OCI-LY7 (cell line): ENCODE results near the gene ARHGEF17. TPM values are rescaled to one million over a fixed set of nuclear protein-coding genes. Genes with fewer than 3 reads are reported as not detected.

Experiments used
- BruUV-seq: library from RNA; stranded (reverse); fragments of 400-500 nt; replicated peaks from 2 replicates; lab custom pipeline; 2021; lab: Mats Ljungman, UMichigan
- CTCF ChIA-PET: fragments of 300-600 bp; sonication (Branson Sonifier 250); formaldehyde crosslinking; loops from one replicate; lab custom pipeline; 2022; ENCODE audit warnings: antibody characterized with exemption; ENCODE audit not compliant: unreplicated experiment; lab: Charles Lee
- POLR2A ChIA-PET: fragments of 300-600 bp; sonication (Branson Sonifier 250); formaldehyde crosslinking; loops from one replicate; lab custom pipeline; 2022; ENCODE audit warnings: antibody characterized with exemption; lab: Charles Lee
- DNase-seq: peaks from one replicate; pipeline ENCODE4 v3.0.0-alpha.2; 2015; ENCODE audit warnings: low spot score
- H2AFZ ChIP-seq: fragments of 200-600 bp; sonication (generic), shearing (Covaris generic); 2 replicates; pipeline ENCODE4 v1.6.1; 2014; ENCODE audit warnings: mild to moderate bottlenecking, antibody characterized with exemption, low read length, moderate library complexity
- H3K27ac ChIP-seq: fragments of 200-600 bp; sonication (generic); 2 replicates; pipeline ENCODE4 v1.5.1; 2014; ENCODE audit warnings: mixed run types, low read depth, mild to moderate bottlenecking, moderate library complexity, low read length, inconsistent platforms; ENCODE audit not compliant: poor library complexity, severe bottlenecking
- H3K36me3 ChIP-seq: fragments of 200-600 bp; sonication (generic); 2 replicates; pipeline ENCODE4 v1.6.1; 2014; ENCODE audit warnings: mild to moderate bottlenecking, antibody characterized with exemption, low read length, moderate library complexity, mixed read lengths; ENCODE audit not compliant: insufficient read depth
- H3K4me1 ChIP-seq: fragments of 200-600 bp; sonication (generic); 2 replicates; pipeline ENCODE4 v1.5.1; 2014; ENCODE audit warnings: mild to moderate bottlenecking, low read length; ENCODE audit not compliant: insufficient read depth, poor library complexity, severe bottlenecking
- H3K4me2 ChIP-seq: fragments of 200-600 bp; sonication (generic); 2 replicates; pipeline ENCODE4 v1.6.1; 2014; ENCODE audit warnings: mild to moderate bottlenecking, low read length
- H3K4me3 ChIP-seq: fragments of 200-600 bp; sonication (generic); 2 replicates; pipeline ENCODE4 v1.5.1; 2014; ENCODE audit warnings: mild to moderate bottlenecking, low read depth, low read length; ENCODE audit not compliant: poor library complexity, severe bottlenecking
- H3K79me2 ChIP-seq: fragments of 200-600 bp; sonication (generic); 2 replicates; pipeline ENCODE4 v1.6.1; 2016; ENCODE audit warnings: low read depth, mild to moderate bottlenecking, low read length, moderate library complexity, mixed read lengths; ENCODE audit not compliant: insufficient read depth
- H3K9me2 ChIP-seq: fragments of 200-600 bp; sonication (generic); 2 replicates; pipeline ENCODE4 v1.6.1; 2016; ENCODE audit warnings: mild to moderate bottlenecking, low read length, mixed read lengths; ENCODE audit not compliant: insufficient read depth
- H3K9me3 ChIP-seq: fragments of 200-600 bp; sonication (generic); 2 replicates; pipeline ENCODE4 v1.6.1; 2014; ENCODE audit warnings: mild to moderate bottlenecking, mixed run types, low read length, mixed read lengths
- H4K20me1 ChIP-seq: fragments of 200-600 bp; sonication (generic); 2 replicates; pipeline ENCODE4 v1.6.1; 2014; ENCODE audit warnings: mild to moderate bottlenecking, antibody characterized with exemption, low read length, moderate library complexity, mixed read lengths; ENCODE audit not compliant: insufficient read depth
- CTCF ChIP-seq: fragments of 200-600 bp; sonication (generic); conservative IDR thresholded peaks from 2 replicates; pipeline ENCODE4 v1.5.1; 2014; ENCODE audit warnings: mild to moderate bottlenecking, antibody characterized with exemption, low read length, moderate library complexity, mixed read lengths
- EZH2phosphoT487 ChIP-seq: fragments of 200-600 bp; sonication (generic); IDR thresholded peaks from 2 replicates; pipeline ENCODE4 v1.6.1; 2018; ENCODE audit warnings: low read depth, borderline replicate concordance, mild to moderate bottlenecking, mixed run types, antibody characterized with exemption, low read length, moderate library complexity, mixed read lengths
- intact Hi-C: fragments of 100-400 bp; cut with micrococcal nuclease; formaldehyde crosslinking; loops from one replicate; pipeline ENCODE4 v1.10.0; 2022; ENCODE audit not compliant: unreplicated experiment
- total RNA-seq, 2 experiments: library from RNA; depleted of rRNA in 1 of 2; stranded (reverse); fragments of >200 nt in 1 of 2; shearing (Covaris generic) in 1 of 2; gene quantifications; 2 replicates each; pipeline ENCODE4 v1.2.3, GENCODE V29; 2014 to 2022

The ARHGEF17 gene
- total RNA-seq, 2 experiments from 2014 or later, result 0.19 to 1.4 TPM

GRCh38 chr11:73285721-73286120 lies 22.4 kb upstream of the ARHGEF17 start:
- H3K9me2 ChIP-seq, result no peaks in the 10 kb centered on the region
- no peak overlapping the region for H2AFZ ChIP-seq
- H3K4me3 ChIP-seq, result no peak overlapping the region
- H3K4me1 ChIP-seq, result peaks cover 19% of the 10 kb centered on the region
- H3K79me2 ChIP-seq, result no peaks in the 10 kb centered on the region
- no peak overlapping the region for H3K27ac ChIP-seq
- BruUV-seq, result no TSS peak
- CTCF ChIA-PET, result no interaction called here
- no peak for TF ChIP-seq CTCF
- TF ChIP-seq EZH2phosphoT487, result no peak
- POLR2A ChIA-PET, result no interaction called here
- intact Hi-C loops, result no loop called here
- DNase-seq, result no peak
- no peaks in the 10 kb centered on the region for H3K9me3 ChIP-seq
- H4K20me1 ChIP-seq, result no peaks in the 10 kb centered on the region
- H3K4me2 ChIP-seq, result no peak overlapping the region
- H3K36me3 ChIP-seq, result no peaks in the 10 kb centered on the region

- TF ChIP-seq EZH2phosphoT487, result no peak
- TF ChIP-seq CTCF, result 0 out of 2 replicates have a peak, but pooled peaks have one; percentile 12
- intact Hi-C loops, result no loop called here
- no peak for DNase-seq
- H3K9me2 ChIP-seq, result no peaks in the 10 kb centered on the region
- peaks cover 19% of the 10 kb centered on the region for H3K4me1 ChIP-seq
- no TSS peak for BruUV-seq
- no peaks in the 10 kb centered on the region for H3K9me3 ChIP-seq
- H3K4me3 ChIP-seq, result no peak overlapping the region
- CTCF ChIA-PET, result no interaction called here
- H3K4me2 ChIP-seq, result no peak overlapping the region
- H3K27ac ChIP-seq, result no peak overlapping the region
- no peaks in the 10 kb centered on the region for H3K79me2 ChIP-seq
- POLR2A ChIA-PET, result no interaction called here
- no peak overlapping the region for H2AFZ ChIP-seq
- no peaks in the 10 kb centered on the region for H4K20me1 ChIP-seq
- H3K36me3 ChIP-seq, result no peaks in the 10 kb centered on the region
Observed at GRCh38 chr11:73286240-73286810, 21.8 kb upstream of the ARHGEF17 start.

- CTCF ChIA-PET, result interaction anchor here (1.1 kb wide), 1 partner anchor 63 kb away, joined by 4 read pairs; no protein-coding TSS in a partner anchor
- H3K27ac ChIP-seq, result no peak overlapping the region
- no peak overlapping the region for H3K4me2 ChIP-seq
- H3K79me2 ChIP-seq, result no peaks in the 10 kb centered on the region
- H3K36me3 ChIP-seq, result no peaks in the 10 kb centered on the region
- H2AFZ ChIP-seq, result no peak overlapping the region
- POLR2A ChIA-PET, result interaction anchor here (0.6 kb wide), 1 partner anchor 418 kb away, joined by 5 read pairs; no protein-coding TSS in a partner anchor
- no peak overlapping the region for H3K4me3 ChIP-seq
- H3K9me2 ChIP-seq, result no peaks in the 10 kb centered on the region
- no peaks in the 10 kb centered on the region for H4K20me1 ChIP-seq
- TF ChIP-seq EZH2phosphoT487, result no peak
- no peak for TF ChIP-seq CTCF
- intact Hi-C loops, result no loop called here
- no peaks in the 10 kb centered on the region for H3K9me3 ChIP-seq
- DNase-seq, result no peak
- H3K4me1 ChIP-seq, result peaks cover 19% of the 10 kb centered on the region
- no TSS peak for BruUV-seq
Observed at GRCh38 chr11:73287400-73288101, 20.5 kb upstream of the ARHGEF17 start.
